ENCODE data around the gene NRDC.
"Not testable (repeated sequence)": the region's sequence is repeated elsewhere in the genome, so short reads cannot be mapped to it uniquely, and the experiment has no call there.

NRDC gene

DNA sequence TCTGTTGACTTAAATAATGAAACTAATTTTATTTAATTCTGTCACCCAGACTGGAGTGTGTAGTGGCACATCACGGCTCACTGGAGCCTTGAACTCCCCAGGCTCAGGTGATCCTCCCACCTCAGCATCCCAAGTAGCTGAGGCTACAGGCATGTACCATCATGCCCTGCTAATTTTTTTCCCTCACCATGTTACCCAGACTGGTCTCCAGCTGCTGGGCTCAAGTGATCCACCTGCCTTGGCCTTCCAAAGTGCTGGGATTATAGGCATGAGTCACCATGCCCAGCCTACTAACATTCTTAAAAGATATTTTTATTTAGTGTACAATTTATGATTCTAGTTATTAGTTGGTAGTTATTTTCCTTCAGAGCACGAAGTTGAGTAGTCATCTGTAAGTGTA lies 49.5 kb downstream of the NRDC start:
- Histone ChIP-seq H3K9ac (ENCODE audit: low read depth, low read length, poor library complexity, severe bottlenecking) (no peak overlapping the region), H2AFZ (ENCODE audit: low read length) (no peak overlapping the region), H3K79me2 (ENCODE audit: insufficient read depth, low read length) (no peaks in the 10 kb centered on the region), H3K4me3 (ENCODE audit: low read length, poor library complexity, severe bottlenecking) (no peak overlapping the region), H3K27me3 (ENCODE audit: insufficient read depth, low read length, poor library complexity, severe bottlenecking) (no peaks in the 10 kb centered on the region), H4K20me1 (ENCODE audit: insufficient read depth, low read length, poor library complexity, severe bottlenecking) (no peaks in the 10 kb centered on the region), H3K4me1 (ENCODE audit: insufficient read depth, low read length, poor library complexity, severe bottlenecking) (no peaks in the 10 kb centered on the region), H3K36me3 (ENCODE audit: insufficient read depth, low read length) (peaks cover 39% of the 10 kb centered on the region), H3K9me2 (replicated peaks; ENCODE audit: low read depth, low read length) (no peaks in the 10 kb centered on the region), H3F3A (ENCODE audit: low read depth) (no peaks in the 10 kb centered on the region), H3K4me2 (ENCODE audit: low read depth, low read length, poor library complexity, severe bottlenecking) (no peak overlapping the region), H3K9me3 (ENCODE audit: insufficient read depth, low read depth, low read length) (0 out of 2 replicates have a peak, but pooled peaks cover 5% of the 10 kb centered on the region)
- TF ChIP-seq, protein P1, sequence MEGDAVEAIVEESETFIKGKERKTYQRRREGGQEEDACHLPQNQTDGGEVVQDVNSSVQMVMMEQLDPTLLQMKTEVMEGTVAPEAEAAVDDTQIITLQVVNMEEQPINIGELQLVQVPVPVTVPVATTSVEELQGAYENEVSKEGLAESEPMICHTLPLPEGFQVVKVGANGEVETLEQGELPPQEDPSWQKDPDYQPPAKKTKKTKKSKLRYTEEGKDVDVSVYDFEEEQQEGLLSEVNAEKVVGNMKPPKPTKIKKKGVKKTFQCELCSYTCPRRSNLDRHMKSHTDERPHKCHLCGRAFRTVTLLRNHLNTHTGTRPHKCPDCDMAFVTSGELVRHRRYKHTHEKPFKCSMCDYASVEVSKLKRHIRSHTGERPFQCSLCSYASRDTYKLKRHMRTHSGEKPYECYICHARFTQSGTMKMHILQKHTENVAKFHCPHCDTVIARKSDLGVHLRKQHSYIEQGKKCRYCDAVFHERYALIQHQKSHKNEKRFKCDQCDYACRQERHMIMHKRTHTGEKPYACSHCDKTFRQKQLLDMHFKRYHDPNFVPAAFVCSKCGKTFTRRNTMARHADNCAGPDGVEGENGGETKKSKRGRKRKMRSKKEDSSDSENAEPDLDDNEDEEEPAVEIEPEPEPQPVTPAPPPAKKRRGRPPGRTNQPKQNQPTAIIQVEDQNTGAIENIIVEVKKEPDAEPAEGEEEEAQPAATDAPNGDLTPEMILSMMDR (conservative IDR thresholded peaks at IDR 0.05; ENCODE audit: low read length) = no peak
- no peak for TF ChIP-seq EZH2phosphoT487 (IDR thresholded peaks at IDR 0.05; ENCODE audit: borderline replicate concordance)

GRCh38 chr1:51819810-51820209 lies 58.7 kb downstream of the NRDC start:
- no peaks in the 10 kb centered on the region for H3K9me3 ChIP-seq (ENCODE audit: insufficient read depth, low read depth, low read length)
- H3F3A ChIP-seq (ENCODE audit: low read depth) = no peaks in the 10 kb centered on the region
- no peak overlapping the region for H3K4me3 ChIP-seq (ENCODE audit: low read length, poor library complexity, severe bottlenecking)
- no peaks in the 10 kb centered on the region for H3K79me2 ChIP-seq (ENCODE audit: insufficient read depth, low read length)
- TF ChIP-seq EZH2phosphoT487 (IDR thresholded peaks at IDR 0.05; ENCODE audit: borderline replicate concordance) = no peak
- TF ChIP-seq, protein P1 (conservative IDR thresholded peaks at IDR 0.05; ENCODE audit: low read length) = no peak
- H2AFZ ChIP-seq (ENCODE audit: low read length) = no peak overlapping the region
- no peaks in the 10 kb centered on the region for H4K20me1 ChIP-seq (ENCODE audit: insufficient read depth, low read length, poor library complexity, severe bottlenecking)
- no peaks in the 10 kb centered on the region for H3K4me1 ChIP-seq (ENCODE audit: insufficient read depth, low read length, poor library complexity, severe bottlenecking)
- H3K9ac ChIP-seq (ENCODE audit: low read depth, low read length, poor library complexity, severe bottlenecking) = no peak overlapping the region
- no peaks in the 10 kb centered on the region for H3K9me2 ChIP-seq (replicated peaks; ENCODE audit: low read depth, low read length)
- no peaks in the 10 kb centered on the region for H3K27me3 ChIP-seq (ENCODE audit: insufficient read depth, low read length, poor library complexity, severe bottlenecking)
- H3K4me2 ChIP-seq (ENCODE audit: low read depth, low read length, poor library complexity, severe bottlenecking) = no peak overlapping the region
- H3K36me3 ChIP-seq (ENCODE audit: insufficient read depth, low read length) = peaks cover 47% of the 10 kb centered on the region; the same call in 1 of the 2 replicates

DNA sequence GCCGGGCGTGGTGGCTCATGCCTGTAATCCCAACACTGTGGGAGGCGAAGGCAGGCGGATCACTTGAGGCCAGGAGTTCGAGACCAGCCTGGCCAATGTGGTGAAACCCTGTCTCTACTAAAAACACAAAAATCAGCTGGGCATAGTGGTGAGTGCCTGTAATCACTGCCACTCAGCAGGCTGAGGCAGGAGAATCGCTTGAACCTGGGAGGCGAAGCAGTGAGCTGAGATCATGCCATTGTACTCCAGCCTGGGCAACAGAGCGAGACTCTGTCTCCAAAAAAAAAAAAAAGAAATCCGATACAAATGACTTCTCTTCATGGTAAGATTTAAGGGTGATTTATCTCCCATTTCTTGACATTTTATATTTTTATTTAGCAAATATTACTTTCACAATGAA lies 59.5 kb downstream of the NRDC start:
- H3K4me2 ChIP-seq (ENCODE audit: low read depth, low read length, poor library complexity, severe bottlenecking); H3K9ac ChIP-seq (ENCODE audit: low read depth, low read length, poor library complexity, severe bottlenecking); H3K9me3 ChIP-seq (ENCODE audit: insufficient read depth, low read depth, low read length); H3K79me2 ChIP-seq (ENCODE audit: insufficient read depth, low read length); H3K4me1 ChIP-seq (ENCODE audit: insufficient read depth, low read length, poor library complexity, severe bottlenecking); H3K27me3 ChIP-seq (ENCODE audit: insufficient read depth, low read length, poor library complexity, severe bottlenecking); H3K4me3 ChIP-seq (ENCODE audit: low read length, poor library complexity, severe bottlenecking); H2AFZ ChIP-seq (ENCODE audit: low read length); H3K9me2 ChIP-seq (replicated peaks; ENCODE audit: low read depth, low read length); H3F3A ChIP-seq (ENCODE audit: low read depth); H4K20me1 ChIP-seq (ENCODE audit: insufficient read depth, low read length, poor library complexity, severe bottlenecking): not testable (repeated sequence)
- H3K36me3 ChIP-seq (ENCODE audit: insufficient read depth, low read length) = peaks cover 49% of the 10 kb centered on the region; the same call in 1 of the 2 replicates

GRCh38 chr1:51818487-51818886 lies 60.0 kb downstream of the NRDC start:
- H3K4me1 ChIP-seq (ENCODE audit: insufficient read depth, low read length, poor library complexity, severe bottlenecking) = no peaks in the 10 kb centered on the region
- no peak overlapping the region for H3K4me2 ChIP-seq (ENCODE audit: low read depth, low read length, poor library complexity, severe bottlenecking)
- H3K79me2 ChIP-seq (ENCODE audit: insufficient read depth, low read length) = no peaks in the 10 kb centered on the region
- H3K9ac ChIP-seq (ENCODE audit: low read depth, low read length, poor library complexity, severe bottlenecking) = no peak overlapping the region
- no peaks in the 10 kb centered on the region for H3F3A ChIP-seq (ENCODE audit: low read depth)
- H3K9me3 ChIP-seq (ENCODE audit: insufficient read depth, low read depth, low read length) = no peaks in the 10 kb centered on the region
- no peaks in the 10 kb centered on the region for H3K27me3 ChIP-seq (ENCODE audit: insufficient read depth, low read length, poor library complexity, severe bottlenecking)
- no peak overlapping the region for H2AFZ ChIP-seq (ENCODE audit: low read length)
- peaks cover 52% of the 10 kb centered on the region; the same call in 1 of the 2 replicates for H3K36me3 ChIP-seq (ENCODE audit: insufficient read depth, low read length)
- TF ChIP-seq EZH2phosphoT487 (IDR thresholded peaks at IDR 0.05; ENCODE audit: borderline replicate concordance) = no peak
- TF ChIP-seq, protein P1 (conservative IDR thresholded peaks at IDR 0.05; ENCODE audit: low read length) = no peak
- H3K4me3 ChIP-seq (ENCODE audit: low read length, poor library complexity, severe bottlenecking) = no peak overlapping the region
- H4K20me1 ChIP-seq (ENCODE audit: insufficient read depth, low read length, poor library complexity, severe bottlenecking) = no peaks in the 10 kb centered on the region
- H3K9me2 ChIP-seq (replicated peaks; ENCODE audit: low read depth, low read length) = no peaks in the 10 kb centered on the region
